Right renal pelvis (tissue), 4 donors: ENCODE results near the gene SOS2. TPM values are rescaled to one million over a fixed set of nuclear protein-coding genes. Genes with fewer than 3 reads are reported as not detected.
A peak's percentile ranks its signal among the peaks of the same experiment; 100 is the strongest.

Experiments used
- DNase-seq, 4 donors: peaks; one replicate each; pipeline ENCODE4 v3.0.0-alpha.2; 2013; ENCODE audit warnings: low read depth in 4 of 4, low spot score in 3 of 4, missing footprints in 1 of 4
- polyA plus RNA-seq, 4 donors: library from polyadenylated mRNA; unstranded; fragments of 120-200 nt; gene quantifications; one replicate each; pipeline ENCODE4 v1.2.1, GENCODE V29; 2013; ENCODE audit not compliant: insufficient read length in 4 of 4

SOS2 gene
- 10 to 100 TPM; 33.9 to 45.8 (median 44.0) TPM for polyA plus RNA-seq

- DNase-seq: peak; percentile 81 to 87 (median 84)
These were observed at the start of gene SOS2 for GRCh38 chr14:50231475-50232275. SOS2 (minus strand) TSS chr14:50231578; CDS start chr14:50231283, 295 bp downstream.

GRCh38 chr14:50272498-50272897 lies 41.1 kb upstream of the SOS2 start:
- no peak for DNase-seq

- no peak for DNase-seq
These were observed 39.6 kb upstream of the SOS2 start for GRCh38 chr14:50270932-50271331.

GRCh38 chr14:50265029-50265428 lies 33.7 kb upstream of the SOS2 start:
- DNase-seq: no peak

GRCh38 chr14:50263321-50263720 lies 31.9 kb upstream of the SOS2 start:
- DNase-seq: no peak

GRCh38 chr14:50262865-50263264 lies 31.5 kb upstream of the SOS2 start:
- DNase-seq: no peak

- DNase-seq: peak in 1 of 4 donors; percentile 12
These were observed 29.1 kb upstream of the SOS2 start for GRCh38 chr14:50260511-50260910.

GRCh38 chr14:50260072-50260471 lies 28.7 kb upstream of the SOS2 start:
- no peak for DNase-seq

- DNase-seq: no peak
These were observed 26.4 kb upstream of the SOS2 start for GRCh38 chr14:50257732-50258131.

- no peak for DNase-seq
These were observed 22.9 kb upstream of the SOS2 start for GRCh38 chr14:50254248-50254647.

- no peak for DNase-seq
These were observed 17.9 kb upstream of the SOS2 start for GRCh38 chr14:50249136-50249775.

GRCh38 chr14:50247245-50247644 lies 15.9 kb upstream of the SOS2 start:
- DNase-seq: no peak

GRCh38 chr14:50242566-50243310 lies 11.4 kb upstream of the SOS2 start:
- no peak for DNase-seq

- no peak for DNase-seq
These were observed 10.7 kb upstream of the SOS2 start for GRCh38 chr14:50242096-50242495.

GRCh38 chr14:50237427-50237826 lies 6.0 kb upstream of the SOS2 start:
- no peak for DNase-seq

GRCh38 chr14:50233951-50234250 lies 2.5 kb upstream of the SOS2 start:
- no peak for DNase-seq

- no peak for DNase-seq
These were observed 2.0 kb upstream of the SOS2 start for GRCh38 chr14:50233166-50233950.

GRCh38 chr14:50232276-50232642 lies 881 bp upstream of the SOS2 start:
- DNase-seq: no peak

GRCh38 chr14:50230701-50231474 lies 490 bp downstream of the SOS2 start:
- peak in 2 of 4 donors; percentile 36 to 43 for DNase-seq

- no peak for DNase-seq
These were observed 1.0 kb downstream of the SOS2 start for GRCh38 chr14:50230401-50230700.
